H1 (cell line): ENCODE data around the gene COL6A3. TPM values are rescaled to one million over a fixed set of nuclear protein-coding genes. Genes with fewer than 3 reads are reported as not detected.

Source experiments
- ASH2L ChIP-seq: fragments of 200-600, 300-600 bp; sonication (generic); IDR thresholded peaks from one replicate; pipeline ENCODE4 v1.7.1; 2017; ENCODE audit warnings: low read length
- CBX5 ChIP-seq: fragments of 300-800, 300-1000 bp; sonication (generic); IDR thresholded peaks from 2 replicates; pipeline ENCODE4 v1.7.1; 2016; ENCODE audit warnings: antibody characterized with exemption, low read length, low read depth
- CHD2 ChIP-seq: IDR thresholded peaks from 2 replicates; pipeline ENCODE4 v1.6.1; 2012; ENCODE audit warnings: low read length, improper control_type of control experiment
- CTBP2 ChIP-seq: IDR thresholded peaks from 2 replicates; pipeline ENCODE4 v1.7.0; 2011; ENCODE audit warnings: borderline replicate concordance, mild to moderate bottlenecking, moderate library complexity, mixed read lengths, low read length; ENCODE audit not compliant: insufficient read depth, insufficient read length
- PHF8 ChIP-seq: fragments of 200-600 bp; sonication (generic); conservative IDR thresholded peaks from 2 replicates; pipeline ENCODE4 v1.7.1; 2012; ENCODE audit warnings: low read depth, mild to moderate bottlenecking, inconsistent platforms, low read length, moderate library complexity
- RFX5 ChIP-seq: IDR thresholded peaks from 2 replicates; pipeline ENCODE4 v1.6.1; 2011; ENCODE audit warnings: low read depth, low read length, improper control_type of control experiment, borderline replicate concordance
- SIN3A ChIP-seq, 2 experiments: IDR thresholded peaks in 1 of 2; conservative IDR thresholded peaks in 1 of 2; 2 replicates each; pipeline ENCODE4 v1.6.1; 2011 to 2012; ENCODE audit warnings: low read length in 2 of 2, improper control_type of control experiment in 1 of 2, low read depth in 1 of 2, mild to moderate bottlenecking in 1 of 2
- SRF ChIP-seq: IDR thresholded peaks from 2 replicates; pipeline ENCODE4 v1.6.1; 2011; ENCODE audit warnings: mild to moderate bottlenecking, low read depth, low read length, moderate library complexity
- SUZ12 ChIP-seq: fragments of 200-600 bp; sonication (generic); IDR thresholded peaks from 2 replicates; pipeline ENCODE4 v1.6.1; 2012; ENCODE audit warnings: mild to moderate bottlenecking, inconsistent platforms, low read length, moderate library complexity, mixed read lengths
- polyA plus RNA-seq, 7 experiments: library from polyadenylated mRNA; depleted of rRNA in 3 of 7; stranded (reverse) in 5 of 7; unstranded in 2 of 7; fragments of >200 nt in 5 of 7; fragments of 200-250 nt in 2 of 7; gene quantifications; 1 replicate in 5 of 7; 2 replicates in 1 of 7; 4 replicates in 1 of 7; pipeline versions ENCODE4 v1.2.1 to v1.2.3, GENCODE V29; 2011 to 2013; ENCODE audit warnings: missing spikeins in 2 of 7, mixed read lengths in 2 of 7
- total RNA-seq: library from RNA; stranded (reverse); fragmentation: NEBNext Ultra II Directional; extraction: Animal tissue kit (Norgen Biotek cat#: 25700); gene quantifications from 2 replicates; pipeline ENCODE4 v1.2.1, GENCODE V29; 2021
- TF ChIP-seq, protein P1 (sequence below): IDR thresholded peaks from 2 replicates; pipeline ENCODE4 v1.6.1; 2012; ENCODE audit warnings: inconsistent platforms

The COL6A3 gene
- total and polyA plus RNA-seq, 2 of the 8 experiments (the other 6 are each of a cell fraction or from before 2014, with no cell fraction given) = 1.2 to 3.4 TPM

DNA sequence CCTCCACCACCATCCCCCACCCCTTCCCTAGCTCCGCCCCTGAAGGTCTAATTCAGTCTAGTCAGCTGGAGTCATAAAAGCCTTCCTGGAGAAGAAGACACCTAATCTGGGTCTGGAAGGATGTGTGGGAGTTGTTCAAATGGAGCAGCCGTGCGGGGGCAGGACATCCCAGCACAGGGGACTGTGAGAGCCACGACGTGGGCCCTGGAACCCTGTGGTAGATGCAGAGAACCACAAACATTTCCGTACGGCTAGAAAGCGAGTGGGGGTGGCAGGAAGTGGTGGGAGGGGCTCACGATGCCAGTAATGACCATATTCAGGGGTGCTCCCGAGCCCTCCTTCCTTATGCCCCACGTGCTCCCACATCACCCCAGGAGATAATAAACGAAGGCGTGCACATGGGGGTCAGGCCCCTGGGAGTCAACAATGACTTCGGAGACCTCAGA is 20.9 kb upstream of the COL6A3 start (continued):
- TF ChIP-seq, protein P1, sequence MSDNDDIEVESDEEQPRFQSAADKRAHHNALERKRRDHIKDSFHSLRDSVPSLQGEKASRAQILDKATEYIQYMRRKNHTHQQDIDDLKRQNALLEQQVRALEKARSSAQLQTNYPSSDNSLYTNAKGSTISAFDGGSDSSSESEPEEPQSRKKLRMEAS = no peak
- no peak for TF ChIP-seq CTBP2
- TF ChIP-seq CBX5 = no peak
- no peak for TF ChIP-seq PHF8
- no peak for TF ChIP-seq SUZ12
- no peak for TF ChIP-seq CHD2
- TF ChIP-seq RFX5 = no peak
- TF ChIP-seq SRF = no peak
- TF ChIP-seq SIN3A (conservative IDR thresholded peaks at IDR 0.05 in 1 of 2, IDR thresholded peaks at IDR 0.05 in 1 of 2; ENCODE audit: low read depth in 1 of 2, low read length in 2 of 2) = no peak
- TF ChIP-seq ASH2L = no peak
